HG03025 (cell line): ENCODE results near the gene ACACB.

Experiments used
- ATAC-seq: cut with Tn5 transposase; IDR thresholded peaks from one replicate; pipeline ENCODE4 v1.9.1; 2021; ENCODE audit warnings: mild to moderate bottlenecking, moderate library complexity; ENCODE audit not compliant: unreplicated experiment, low FRiP score

Gene ACACB

GRCh38 chr12:109247831-109248654, 131.7 kb downstream of the ACACB start:
- no peak for ATAC-seq

GRCh38 chr12:109250523-109250922, 134.1 kb downstream of the ACACB start:
- no peak for ATAC-seq

GRCh38 chr12:109252799-109253198, 136.4 kb downstream of the ACACB start:
- no peak for ATAC-seq

DNA sequence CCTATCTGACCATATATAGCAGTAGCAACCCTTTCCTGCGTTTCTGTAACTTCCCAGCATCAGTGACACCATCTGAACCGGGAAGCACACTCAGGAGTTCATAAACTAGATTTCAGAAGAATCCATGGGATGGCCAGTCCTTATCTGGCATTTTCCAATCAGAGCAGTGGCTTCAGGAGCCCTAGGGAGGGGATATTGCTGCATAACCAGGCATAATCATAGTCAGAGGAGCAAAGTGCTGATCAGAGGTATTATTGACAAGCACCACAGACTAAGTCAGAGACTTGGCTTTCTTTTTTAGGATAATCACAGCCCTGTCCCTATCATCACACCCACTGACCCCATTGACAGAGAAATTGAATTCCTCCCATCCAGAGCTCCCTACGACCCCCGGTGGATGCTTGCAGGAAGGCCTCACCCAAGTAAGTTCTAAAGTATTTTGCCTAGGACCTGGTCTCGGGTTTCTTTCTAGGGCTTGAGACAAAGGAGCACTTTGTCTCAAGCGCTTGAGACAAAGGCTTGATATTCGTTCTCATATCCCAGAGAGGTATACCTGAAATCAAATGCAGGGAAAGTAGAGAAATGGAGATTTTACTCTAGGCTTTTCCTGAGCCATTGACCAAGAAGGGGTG, 137.6 kb downstream of the ACACB start:
- ATAC-seq, result no peak

DNA sequence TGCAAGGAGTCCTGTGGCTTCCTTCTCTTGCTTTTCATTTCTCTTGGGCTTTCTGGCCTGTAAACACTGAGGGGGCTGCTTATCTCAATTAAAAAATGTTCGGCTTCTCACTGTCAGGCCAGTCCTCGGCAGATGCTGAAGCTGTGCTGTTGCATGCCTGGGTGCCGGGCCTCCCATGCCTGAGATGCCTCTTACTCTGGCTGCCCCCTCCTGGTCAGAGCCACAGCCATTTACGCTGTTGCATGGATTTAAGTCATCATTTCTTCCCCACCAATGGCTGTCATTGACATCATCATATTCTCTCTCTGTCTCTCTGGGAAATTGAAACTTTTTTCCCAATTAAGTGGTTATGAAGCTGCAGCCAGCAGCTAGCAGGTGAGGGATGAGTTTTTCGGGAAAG, 139.0 kb downstream of the ACACB start:
- no peak for ATAC-seq

DNA sequence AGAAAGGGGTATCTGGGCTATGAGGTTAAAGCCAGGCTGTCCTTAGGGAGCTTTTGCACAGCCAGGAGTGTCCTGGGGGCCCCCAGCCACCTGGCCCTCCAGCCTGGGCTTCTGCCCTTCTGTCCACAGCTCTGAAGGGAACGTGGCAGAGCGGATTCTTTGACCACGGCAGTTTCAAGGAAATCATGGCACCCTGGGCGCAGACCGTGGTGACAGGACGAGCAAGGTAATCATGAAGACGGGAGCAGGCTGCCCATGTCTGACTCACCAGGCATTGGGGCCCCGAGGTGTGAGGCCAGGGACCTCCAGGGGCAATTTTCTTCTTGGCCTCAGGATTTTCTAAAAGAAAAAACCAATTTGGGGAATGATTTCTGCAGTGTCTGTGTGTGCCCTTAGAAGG, 139.6 kb downstream of the ACACB start:
- ATAC-seq, result no peak

- no peak for ATAC-seq
These were observed 141.8 kb downstream of the ACACB start for GRCh38 chr12:109258201-109258600.

- ATAC-seq, result no peak
These were observed 142.5 kb downstream of the ACACB start for GRCh38 chr12:109258607-109259544.

GRCh38 chr12:109259545-109259895, 143.1 kb downstream of the ACACB start:
- no peak for ATAC-seq

GRCh38 chr12:109261087-109261486, 144.7 kb downstream of the ACACB start:
- ATAC-seq, result no peak

GRCh38 chr12:109261939-109262338, 145.6 kb downstream of the ACACB start:
- no peak for ATAC-seq

DNA sequence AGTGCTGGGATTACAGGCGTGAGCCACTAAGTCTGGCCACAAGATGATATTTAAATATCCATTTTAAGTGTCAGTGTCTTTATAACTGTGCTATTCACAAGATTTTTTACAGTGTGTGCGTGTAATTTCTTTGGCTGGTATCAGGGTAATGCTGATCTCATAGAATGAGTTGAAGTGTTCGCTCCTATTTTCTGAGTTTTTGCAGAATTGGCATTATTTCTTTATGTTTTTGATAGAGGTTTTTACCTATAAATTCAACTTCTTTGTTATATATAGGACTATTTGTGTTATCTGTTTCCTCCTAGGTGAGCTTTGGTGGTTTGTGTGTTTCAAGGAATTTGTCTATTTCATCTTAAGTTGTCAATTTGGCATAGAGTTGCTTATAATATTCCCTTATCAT, 147.1 kb downstream of the ACACB start:
- ATAC-seq, result no peak

- no peak for ATAC-seq
These were observed 147.9 kb downstream of the ACACB start for GRCh38 chr12:109264095-109264942.

DNA sequence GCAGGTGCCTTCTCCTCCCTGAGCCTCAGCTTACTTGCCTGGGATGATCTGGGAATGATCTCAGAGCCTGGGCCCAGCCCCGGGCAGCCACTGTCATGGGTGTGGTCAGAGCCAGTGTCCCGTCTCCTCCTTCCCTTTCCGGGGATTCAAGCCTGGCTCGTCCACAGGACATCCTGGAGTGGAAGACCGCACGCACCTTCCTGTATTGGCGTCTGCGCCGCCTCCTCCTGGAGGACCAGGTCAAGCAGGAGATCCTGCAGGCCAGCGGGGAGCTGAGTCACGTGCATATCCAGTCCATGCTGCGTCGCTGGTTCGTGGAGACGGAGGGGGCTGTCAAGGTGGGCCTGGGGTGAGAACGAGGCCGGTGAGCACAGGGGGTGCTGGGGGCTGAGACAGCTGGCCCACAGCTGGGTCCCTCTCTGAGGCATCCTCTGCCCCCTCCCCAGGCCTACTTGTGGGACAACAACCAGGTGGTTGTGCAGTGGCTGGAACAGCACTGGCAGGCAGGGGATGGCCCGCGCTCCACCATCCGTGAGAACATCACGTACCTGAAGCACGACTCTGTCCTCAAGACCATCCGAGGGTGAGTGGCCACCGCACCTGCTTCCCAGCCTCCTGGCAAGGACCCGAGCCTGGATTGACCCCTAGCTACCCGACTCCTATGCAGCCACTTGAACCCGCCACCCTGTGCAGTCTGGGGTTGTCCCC, 148.7 kb downstream of the ACACB start:
- ATAC-seq, result no peak

DNA sequence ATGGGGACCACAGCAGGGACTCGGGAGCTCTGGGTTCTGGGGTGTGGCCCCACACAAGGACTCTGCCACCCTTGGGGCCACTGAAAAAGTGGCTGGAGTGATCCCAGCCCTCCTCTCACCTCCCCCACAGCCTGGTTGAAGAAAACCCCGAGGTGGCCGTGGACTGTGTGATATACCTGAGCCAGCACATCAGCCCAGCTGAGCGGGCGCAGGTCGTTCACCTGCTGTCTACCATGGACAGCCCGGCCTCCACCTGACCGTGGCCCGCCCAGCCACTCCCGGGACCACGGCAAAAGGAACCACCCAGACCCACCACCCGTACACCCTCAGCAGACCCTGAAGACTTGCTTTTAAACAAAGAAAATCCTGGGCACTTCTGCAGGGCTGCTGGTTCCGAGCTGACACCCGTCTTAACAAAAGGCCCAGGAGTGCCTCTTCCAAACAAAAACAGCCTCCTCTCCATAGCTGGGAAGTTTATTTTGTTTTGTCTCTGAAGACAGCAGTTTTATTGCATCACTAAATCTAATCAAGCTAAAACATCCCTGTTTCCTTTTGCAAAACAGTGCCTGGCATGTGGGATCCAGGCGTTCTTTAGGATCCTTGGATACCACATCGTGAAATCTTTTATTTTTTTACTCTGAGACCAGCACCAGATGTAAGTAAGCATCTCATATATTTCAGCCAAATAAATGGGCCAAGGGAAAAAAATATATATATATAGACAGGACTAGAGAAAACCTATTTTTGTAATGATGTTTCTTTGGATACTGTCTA, 149.9 kb downstream of the ACACB start:
- no peak for ATAC-seq

DNA sequence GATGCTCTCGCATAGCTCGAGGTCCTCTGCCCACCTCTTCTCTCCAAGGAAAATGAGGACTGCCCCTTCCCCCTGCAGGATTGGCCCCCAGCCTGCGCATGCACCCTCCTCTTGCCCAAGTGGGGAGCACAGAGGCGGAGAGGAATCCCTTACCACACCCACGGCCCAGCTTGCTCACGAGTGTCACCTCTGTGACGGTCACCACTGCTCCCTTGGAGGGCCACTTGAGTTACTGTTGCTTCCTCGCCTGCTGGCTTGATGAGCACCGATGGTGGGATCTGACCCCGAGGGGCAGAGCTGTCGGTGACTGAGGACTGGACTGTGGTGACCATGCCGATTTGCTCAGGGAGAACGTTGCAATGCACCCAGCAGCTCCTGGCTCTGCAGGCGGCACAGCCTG, 151.0 kb downstream of the ACACB start:
- no peak for ATAC-seq

- ATAC-seq, result no peak
These were observed 152.5 kb downstream of the ACACB start for GRCh38 chr12:109268896-109269295.

- no peak for ATAC-seq
These were observed 153.0 kb downstream of the ACACB start for GRCh38 chr12:109269428-109269827.

- ATAC-seq, result no peak
These were observed 154.1 kb downstream of the ACACB start for GRCh38 chr12:109270494-109270893.
